Small intestine (tissue), 16 donors: ENCODE data around the gene SRRD. TPM values are rescaled to one million over a fixed set of nuclear protein-coding genes. Genes with fewer than 3 reads are reported as not detected.
"Not testable (repeated sequence)": the region's sequence is repeated elsewhere in the genome, so short reads cannot be mapped to it uniquely, and the experiment has no call there.

ENCODE experiments used
- DNase-seq, 2 donors: peaks; one replicate each; pipeline versions ENCODE4 v3.0.0 to v3.0.0-alpha.2; 2013
- FAIRE-seq: peaks from 2 replicates; lab custom pipeline; 2012; peaks lifted over from hg19 to GRCh38; lab: Jason Lieb, UNC
- H3K27ac ChIP-seq, 3 donors: one replicate each; pipeline ENCODE4 v1.5.1; 2013; ENCODE audit warnings: low read length in 2 of 3, mild to moderate bottlenecking in 2 of 3, control low read depth in 1 of 3, inconsistent platforms in 1 of 3, low read depth in 1 of 3, moderate library complexity in 1 of 3
- H3K27me3 ChIP-seq, 3 donors: one replicate each; pipeline ENCODE4 v1.6.1; 2013; ENCODE audit warnings: low read length in 3 of 3, inconsistent platforms in 1 of 3; ENCODE audit not compliant: control insufficient read depth in 3 of 3, insufficient read depth in 3 of 3
- H3K36me3 ChIP-seq, 3 donors: one replicate each; pipeline ENCODE4 v1.6.1; 2013; ENCODE audit warnings: low read length in 3 of 3, inconsistent platforms in 1 of 3, low read depth in 1 of 3, mild to moderate bottlenecking in 1 of 3, moderate library complexity in 1 of 3; ENCODE audit not compliant: control insufficient read depth in 3 of 3, insufficient read depth in 2 of 3
- H3K4me1 ChIP-seq, 3 donors: one replicate each; pipeline ENCODE4 v1.6.1; 2013; ENCODE audit warnings: low read length in 2 of 3, inconsistent platforms in 1 of 3, low read depth in 1 of 3, mild to moderate bottlenecking in 1 of 3, moderate library complexity in 1 of 3; ENCODE audit not compliant: control insufficient read depth in 3 of 3, insufficient read depth in 2 of 3
- H3K4me3 ChIP-seq, 3 donors: one replicate each; pipeline ENCODE4 v1.5.1; 2013; ENCODE audit warnings: low read length in 3 of 3, control low read depth in 1 of 3, inconsistent platforms in 1 of 3, low read depth in 1 of 3, mild to moderate bottlenecking in 1 of 3, moderate library complexity in 1 of 3
- H3K9me3 ChIP-seq, 2 donors: one replicate each; pipeline ENCODE4 v1.6.1; 2013; ENCODE audit warnings: low read depth in 1 of 2, low read length in 1 of 2; ENCODE audit not compliant: control insufficient read depth in 2 of 2, insufficient read depth in 1 of 2
- WGBS, 3 donors: extraction: QIAGEN DNeasy Blood & Tissue Kit; methylation state at CpG; one replicate each; pipeline ENCODE4 v1.1.7; 2013; 5-methylcytosine and 5-hydroxymethylcytosine counted together
- long read RNA-seq, 10 donors: transcript quantifications; one replicate each; lab custom pipeline, GENCODE V29; 2026
- polyA plus RNA-seq, 4 donors: library from polyadenylated mRNA; stranded (reverse) in 3 of 4; unstranded in 1 of 4; fragments of 200-250 nt in 3 of 4; fragments of 120-200 nt in 1 of 4; gene quantifications; one replicate each; pipeline versions ENCODE4 v1.2.1 to v1.2.3, GENCODE V29; 2013
- donor health status: healthy with polysubstance abuse.
- donor health status: control.
- donor health status: control.
- donor health status: Bipolar disorder and iron deficiency.
- donor health status: healthy.

Gene SRRD
- 10 to 100 TPM in 2 of 4 donors, 1 to 10 TPM in 2; 9.2 to 18.0 (median 13.5) TPM for polyA plus RNA-seq
- long read RNA-seq, donor 1, full-length matches to known transcripts, result 9 of 35 reads
- long read RNA-seq, donor 1, partial matches to known transcripts, result 18 of 35 reads
- long read RNA-seq, donor 1, other reads (novel, unspliced or antisense), result 8 of 35 reads
- long read RNA-seq, donor 2, full-length matches to known transcripts, result 5 of 5 reads
- long read RNA-seq, donor 2, partial matches to known transcripts, result 0 of 5 reads
- long read RNA-seq, donor 2, other reads (novel, unspliced or antisense), result 0 of 5 reads
- long read RNA-seq, donor 3, full-length matches to known transcripts, result 2 of 26 reads
- long read RNA-seq, donor 3, partial matches to known transcripts, result 24 of 26 reads
- long read RNA-seq, donor 3, other reads (novel, unspliced or antisense), result 0 of 26 reads
- long read RNA-seq, donor 4, result 0 reads
- long read RNA-seq, donor 5, full-length matches to known transcripts, result 3 of 3 reads
- long read RNA-seq, donor 5, partial matches to known transcripts, result 0 of 3 reads
- long read RNA-seq, donor 5, other reads (novel, unspliced or antisense), result 0 of 3 reads
- long read RNA-seq, donor 6, full-length matches to known transcripts, result 4 of 10 reads
- long read RNA-seq, donor 6, partial matches to known transcripts, result 0 of 10 reads
- long read RNA-seq, donor 6, other reads (novel, unspliced or antisense), result 6 of 10 reads
- long read RNA-seq, donor 7, full-length matches to known transcripts, result 6 of 20 reads
- long read RNA-seq, donor 7, partial matches to known transcripts, result 14 of 20 reads
- long read RNA-seq, donor 7, other reads (novel, unspliced or antisense), result 0 of 20 reads
- long read RNA-seq, donor 8, result 0 reads
- long read RNA-seq, donor 9, full-length matches to known transcripts, result 2 of 2 reads
- long read RNA-seq, donor 9, partial matches to known transcripts, result 0 of 2 reads
- long read RNA-seq, donor 9, other reads (novel, unspliced or antisense), result 0 of 2 reads
- long read RNA-seq, donor 10, full-length matches to known transcripts, result 6 of 20 reads
- long read RNA-seq, donor 10, partial matches to known transcripts, result 9 of 20 reads
- long read RNA-seq, donor 10, other reads (novel, unspliced or antisense), result 5 of 20 reads

GRCh38 chr22:26483439-26484359, at the start of gene SRRD, which contains the start of gene HPS4:
TSS of gene SRRD (plus strand) at chr22:26483877. CDS start at chr22:26483891, 14 bp downstream.
TSS of gene HPS4 (minus strand) at chr22:26483783. CDS start at chr22:26481762, 2,021 bp downstream.
- peak within 1 kb of the TSS; percentile 90 to 97 (median 96) for H3K27ac ChIP-seq
- peaks cover 5 to 36% (median 22%) of the 10 kb centered on the region in 3 donors for H3K4me1 ChIP-seq
- peaks cover 3 to 21% (median 6%) of the 10 kb centered on the region in 3 donors for H3K36me3 ChIP-seq
- DNase-seq, result peak; percentile 92 to 98
- FAIRE-seq, result no peak
- H3K9me3 ChIP-seq, result no peaks in the 10 kb centered on the region
- no peaks in the 10 kb centered on the region for H3K27me3 ChIP-seq
- 1% methylated on average over 58 to 85 of the region's 85 CpGs for WGBS, 3 donors
- peak within 1 kb of the TSS; percentile 62 to 100 (median 82) for H3K4me3 ChIP-seq

GRCh38 chr22:26435327-26436093, 48.2 kb upstream of the SRRD start:
- FAIRE-seq, result no peak

GRCh38 chr22:26436903-26437515, 46.7 kb upstream of the SRRD start:
- FAIRE-seq (no peak), DNase-seq (peak; percentile 72 to 95)
- 32 to 65% (median 41%) methylated on average over 11 of the region's 11 CpGs for WGBS, 3 donors
- H3K4me1 ChIP-seq, result peaks cover 0 to 4% (median 3%) of the 10 kb centered on the region in 3 donors
- H3K36me3 ChIP-seq, result peaks cover 0 to 5% (median 0%) of the 10 kb centered on the region in 3 donors
- H3K9me3 ChIP-seq, result no peaks in the 10 kb centered on the region
- H3K27me3 ChIP-seq, result no peaks in the 10 kb centered on the region
- peak overlapping the region; percentile 44 to 91 (median 61) for H3K27ac ChIP-seq
- H3K4me3 ChIP-seq, result no peak overlapping the region

More at GRCh38 chr22:26435327-26436093, 48.2 kb upstream of the SRRD start:
- no peaks in the 10 kb centered on the region for H3K9me3 ChIP-seq
- H3K4me1 ChIP-seq, result peaks cover 0 to 4% (median 3%) of the 10 kb centered on the region in 3 donors
- H3K27ac ChIP-seq, result no peak overlapping the region
- H3K36me3 ChIP-seq, result peaks cover 0 to 5% (median 0%) of the 10 kb centered on the region in 3 donors
- no peak overlapping the region for H3K4me3 ChIP-seq
- 58 to 72% (median 63%) methylated on average over 11 of the region's 11 CpGs for WGBS, 3 donors
- peak in 1 of 2 donors; percentile 11 for DNase-seq
- H3K27me3 ChIP-seq, result peaks cover 0 to 3% (median 0%) of the 10 kb centered on the region in 3 donors

- Histone ChIP-seq H3K27me3 (no peaks in the 10 kb centered on the region), H3K4me3 (no peak overlapping the region), H3K4me1 (peaks cover 0 to 4% (median 3%) of the 10 kb centered on the region in 3 donors), H3K9me3 (no peaks in the 10 kb centered on the region), H3K27ac (peak overlapping the region in 2 of 3 donors; percentile 41 to 57), H3K36me3 (peaks cover 0 to 5% (median 0%) of the 10 kb centered on the region in 3 donors)
- FAIRE-seq (no peak), DNase-seq (no peak)
- 93 to 95% (median 94%) methylated on average over 13 to 14 of the region's 14 CpGs for whole genome bisulfite sequencing, 3 donors
These were observed 45.8 kb upstream of the SRRD start for GRCh38 chr22:26437694-26438392.

- not testable (repeated sequence) for H3K27me3 ChIP-seq, H3K4me1 ChIP-seq, DNase-seq, H3K4me3 ChIP-seq, H3K9me3 ChIP-seq, H3K36me3 ChIP-seq, H3K27ac ChIP-seq, FAIRE-seq
- WGBS, 3 donors, result 70 to 87% (median 81%) methylated on average over 3 of the region's 3 CpGs
These were observed 44.9 kb upstream of the SRRD start for GRCh38 chr22:26438776-26439175.

GRCh38 chr22:26439559-26439958, 44.1 kb upstream of the SRRD start:
- Histone ChIP-seq H3K36me3 (no peaks in the 10 kb centered on the region), H3K27ac (no peak overlapping the region), H3K4me3 (no peak overlapping the region), H3K27me3 (no peaks in the 10 kb centered on the region), H3K9me3 (no peaks in the 10 kb centered on the region), H3K4me1 (peaks cover 0 to 4% (median 3%) of the 10 kb centered on the region in 3 donors)
- no peak for DNase-seq
- no peak for FAIRE-seq
- 76 to 83% (median 81%) methylated on average over 3 of the region's 3 CpGs for WGBS, 3 donors
